ENCODE data around the gene GRM8.
"Not testable (repeated sequence)": the region's sequence is repeated elsewhere in the genome, so short reads cannot be mapped to it uniquely, and the experiment has no call there.

- not testable (repeated sequence) for TF ChIP-seq CTCF (tag by site-specific recombination; IDR thresholded peaks at IDR 0.05); TCF7L2 (IDR thresholded peaks at IDR 0.05; ENCODE audit: borderline replicate concordance, low read depth, low read length); MEIS1 (CRISPR knock-in tag; IDR thresholded peaks at IDR 0.05; ENCODE audit: borderline replicate concordance); ZNF121 (tag by site-specific recombination; IDR thresholded peaks at IDR 0.05); ZBTB49 (tag by site-specific recombination; IDR thresholded peaks at IDR 0.05; ENCODE audit: low read depth); RBAK (tag by site-specific recombination; IDR thresholded peaks at IDR 0.05); ZNF513 (tag by site-specific recombination; IDR thresholded peaks at IDR 0.05); PATZ1 (tag by site-specific recombination; IDR thresholded peaks at IDR 0.05); ZNF169 (tag by site-specific recombination; IDR thresholded peaks at IDR 0.05); ZNF549 (tag by site-specific recombination; IDR thresholded peaks at IDR 0.05); PBX3 (CRISPR knock-in tag; IDR thresholded peaks at IDR 0.05); ZNF138 (tag by site-specific recombination; IDR thresholded peaks at IDR 0.05; ENCODE audit: borderline replicate concordance); ZNF792 (tag by site-specific recombination; IDR thresholded peaks at IDR 0.05)
Observed at GRCh38 chr7:126831241-126831640, 421.5 kb downstream of the GRM8 start.
